MM.1S (cell line): ENCODE measurements around the gene SOCS4.

Experiments used
- CTCF ChIP-seq: fragments of 300-600 bp; sonication (generic); IDR thresholded peaks from 2 replicates; pipeline ENCODE4 v1.5.1; 2016; ENCODE audit warnings: antibody characterized with exemption, low read length, mixed read lengths
- EZH2 ChIP-seq: fragments of 300-600 bp; sonication (generic); optimal IDR thresholded peaks from 2 replicates; pipeline ENCODE3; 2017; ENCODE audit warnings: low read depth, mild to moderate bottlenecking, antibody characterized with exemption, low read length, mixed read lengths

DNA sequence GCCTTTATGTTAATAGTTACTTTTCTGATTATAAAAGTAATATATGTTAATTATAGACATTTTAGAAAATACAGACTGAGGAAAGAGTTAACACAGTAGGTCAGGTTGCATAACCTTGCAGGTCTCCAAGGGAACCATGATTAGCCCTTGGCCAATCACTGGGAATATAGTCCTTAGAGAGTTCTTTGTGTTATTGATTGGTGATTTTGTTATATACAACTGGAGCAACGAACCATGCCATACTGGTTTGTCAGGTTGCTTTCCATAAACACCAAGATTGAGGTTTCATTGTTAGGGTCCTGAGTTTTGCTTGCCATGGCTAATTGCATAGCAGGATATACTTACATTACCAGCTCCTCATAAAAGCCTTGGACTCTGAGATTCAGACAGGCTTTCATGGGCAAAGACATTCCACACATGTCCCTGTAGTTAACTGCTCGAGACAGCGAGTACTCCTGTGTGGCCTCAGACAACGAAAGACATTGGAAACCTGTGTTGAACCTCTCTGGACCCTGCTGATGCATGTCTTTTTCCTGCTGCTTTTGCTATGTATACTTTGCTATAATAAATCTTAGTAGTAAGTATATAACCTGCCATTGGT lies 58.1 kb downstream of the SOCS4 start:
- TF ChIP-seq CTCF (no peak), EZH2 (no peak)
